Fibroblast of skin of left biceps (primary cell): ENCODE results near the gene VAV2.
"Not testable (repeated sequence)": the region's sequence is repeated elsewhere in the genome, so short reads cannot be mapped to it uniquely, and the experiment has no call there.

Experiments used
- DNase-seq, 2 experiments: peaks; one replicate each; pipeline ENCODE4 v3.0.0-alpha.2; 2013; ENCODE audit warnings: low read depth in 2 of 2

VAV2 gene

DNA sequence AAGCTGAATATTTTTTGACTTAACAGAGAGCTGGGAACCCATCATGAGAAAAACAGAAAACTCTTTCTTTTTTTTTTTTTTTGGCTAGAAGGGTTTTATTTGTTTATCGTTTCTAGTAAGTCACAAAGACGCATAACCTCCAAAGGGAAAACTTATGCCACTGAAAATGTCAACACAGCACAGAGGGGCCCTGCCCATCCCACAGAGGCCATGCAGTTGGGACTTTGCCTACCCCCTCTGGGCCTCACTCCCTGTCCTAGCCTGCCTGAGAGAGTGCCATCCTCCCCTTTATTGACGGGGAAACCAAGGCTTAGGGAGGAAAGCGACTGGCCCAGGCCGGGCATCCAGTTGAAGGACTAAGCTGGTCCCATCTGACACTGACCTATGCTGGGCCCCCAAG is 74.7 kb downstream of the VAV2 start:
- no peak for DNase-seq

DNA sequence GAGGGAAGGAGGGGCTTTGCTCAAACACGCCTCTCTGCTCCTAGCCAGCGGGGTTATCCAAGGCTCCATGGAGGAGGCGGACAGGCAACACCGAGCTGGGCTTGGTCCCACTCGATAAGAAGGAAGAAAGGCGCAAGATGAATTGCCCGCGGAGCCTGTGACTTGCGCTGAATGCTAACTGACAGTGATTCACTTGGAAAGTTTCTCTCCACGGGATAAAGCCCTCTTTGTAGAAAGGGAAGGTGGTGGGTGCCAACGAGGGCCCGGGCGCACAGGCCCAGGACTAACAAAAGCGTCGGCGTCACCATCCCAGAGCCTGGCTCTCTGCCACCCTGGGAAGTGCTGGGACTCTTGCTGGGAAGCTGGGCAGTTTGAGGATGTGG is 76.0 kb downstream of the VAV2 start:
- DNase-seq = no peak

DNA sequence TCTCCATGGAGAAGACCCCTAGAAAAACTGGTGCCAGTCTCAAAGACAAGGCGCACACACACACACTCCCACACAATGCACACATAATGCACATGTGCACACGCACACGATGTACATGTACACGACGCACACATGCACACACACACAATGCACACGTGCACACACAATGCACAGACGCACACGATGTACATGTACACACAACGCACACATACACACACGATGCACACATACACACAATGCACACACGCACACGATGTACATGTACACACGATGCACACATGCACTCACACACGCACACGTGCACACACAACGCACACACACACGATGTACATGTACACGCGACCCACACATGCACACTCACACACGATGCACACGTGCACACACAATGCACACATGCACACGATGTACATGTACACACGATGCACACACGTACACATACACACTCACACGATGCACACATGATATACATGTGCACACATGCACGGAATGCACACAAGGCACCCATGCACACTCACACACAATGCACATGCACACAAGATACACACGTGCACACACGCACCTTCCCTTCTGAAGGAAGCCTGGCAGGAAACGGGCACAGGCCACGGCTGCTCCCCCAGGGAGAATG is 76.5 kb downstream of the VAV2 start:
- DNase-seq = no peak

DNA sequence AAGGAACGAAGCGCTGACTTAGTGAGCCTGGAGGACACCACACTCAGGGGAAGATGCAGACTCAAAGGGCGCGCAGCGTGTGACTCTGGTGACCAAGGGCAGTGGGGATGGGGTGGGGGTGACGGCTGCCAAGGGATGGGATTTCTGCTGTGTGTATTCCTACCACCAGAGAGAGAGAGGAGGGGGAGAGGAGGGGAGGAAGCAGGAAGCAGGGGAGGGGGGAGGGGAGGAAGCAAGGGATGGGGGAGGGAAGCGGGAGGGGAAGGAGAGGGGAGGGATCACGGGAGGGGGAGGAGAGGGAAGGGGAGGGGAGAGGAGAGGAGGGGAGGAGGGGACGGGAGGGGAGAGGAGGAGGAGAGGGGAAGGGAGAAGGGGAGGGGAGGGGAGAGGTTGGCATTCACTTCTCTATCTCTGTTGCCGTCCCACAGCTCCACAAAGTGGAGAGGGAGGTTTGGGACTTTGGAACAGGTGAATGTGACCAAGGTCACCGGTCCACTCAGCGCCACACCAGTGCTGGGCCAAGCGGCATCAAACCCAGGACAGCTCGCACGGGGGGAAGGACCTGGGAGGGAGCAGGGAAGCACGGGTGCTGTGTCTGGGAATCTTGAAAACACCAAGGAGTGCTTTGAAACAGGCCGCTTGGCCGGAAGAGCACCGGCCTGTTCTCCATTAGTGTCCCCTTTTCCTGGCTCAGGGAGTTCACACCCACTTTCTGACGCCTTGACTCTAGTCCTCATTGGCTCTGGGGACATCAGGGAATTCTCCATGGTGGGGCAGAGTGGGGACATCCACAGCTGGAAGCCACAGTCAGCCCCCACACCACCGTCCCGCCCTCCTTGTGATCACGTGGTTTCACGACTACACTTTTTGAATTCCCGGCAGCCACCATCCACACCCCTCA is 77.4 kb downstream of the VAV2 start:
- no peak for DNase-seq

DNA sequence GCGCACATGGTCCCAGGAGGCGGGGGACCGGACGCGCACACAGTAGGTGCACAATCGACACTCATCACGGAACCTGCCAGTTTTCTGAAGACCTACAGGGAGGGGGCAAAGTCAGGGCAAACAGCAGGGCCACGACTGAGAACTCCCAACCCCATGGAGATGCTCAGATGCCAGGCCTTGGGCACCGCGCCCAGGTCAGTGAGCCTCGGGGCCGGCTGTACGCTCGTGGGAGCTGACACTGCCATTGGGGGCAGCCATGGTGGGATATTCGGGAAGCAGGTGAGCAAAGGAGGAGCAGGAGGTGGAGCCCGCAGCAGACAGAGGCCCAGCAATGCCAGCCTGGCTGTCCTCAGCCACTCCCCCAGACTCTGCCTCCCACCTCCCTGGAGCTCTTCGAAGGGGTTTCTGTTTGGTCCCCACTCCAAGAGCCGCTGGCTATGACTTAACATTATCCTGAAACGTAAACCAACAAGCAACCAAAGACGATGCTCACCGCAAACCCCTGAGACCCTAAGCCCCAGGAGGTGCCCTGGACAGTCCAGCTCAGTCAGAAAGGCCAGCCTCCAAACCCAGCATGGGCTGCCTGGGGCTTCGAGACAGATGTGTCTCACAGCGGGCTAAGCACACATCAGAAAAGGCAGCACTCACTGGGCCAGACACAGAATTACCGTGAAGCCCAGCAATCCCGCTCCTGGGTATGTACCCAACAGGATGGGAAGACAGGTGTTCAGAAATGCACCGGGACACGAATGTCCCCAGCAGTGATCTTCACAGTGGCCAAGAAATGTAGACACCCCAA is 78.4 kb downstream of the VAV2 start:
- no peak for DNase-seq

DNA sequence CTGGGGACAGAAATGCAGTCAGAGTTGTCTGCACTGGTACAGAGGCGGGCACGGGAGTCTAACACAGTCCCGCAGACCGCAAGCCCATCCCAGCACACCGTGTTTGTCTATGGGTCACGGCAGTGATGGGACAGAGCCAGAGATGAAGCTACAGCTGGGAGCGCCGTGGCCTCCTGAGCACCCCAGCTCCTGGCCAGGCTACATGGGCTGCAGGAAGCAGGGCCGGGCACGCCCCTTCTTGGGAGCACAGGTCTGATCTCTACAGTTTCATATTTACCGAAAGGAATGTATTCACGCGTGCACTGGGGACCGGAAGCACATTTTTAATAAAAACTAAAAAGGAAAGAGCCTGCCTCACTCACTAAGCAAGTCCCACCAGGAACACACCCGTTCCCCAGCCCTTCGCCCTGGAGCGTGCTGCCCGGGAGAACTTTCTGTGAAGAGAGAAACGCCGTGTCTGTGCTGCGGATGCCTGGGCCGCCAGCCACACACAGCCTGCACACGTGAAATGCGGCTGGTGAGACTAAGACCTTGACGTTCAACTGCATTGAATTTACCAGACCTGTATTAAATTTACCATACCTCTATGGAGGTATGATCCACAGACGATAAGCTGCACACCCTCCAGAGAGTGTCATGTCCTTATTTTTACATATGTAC is 81.1 kb downstream of the VAV2 start:
- no peak for DNase-seq

DNA sequence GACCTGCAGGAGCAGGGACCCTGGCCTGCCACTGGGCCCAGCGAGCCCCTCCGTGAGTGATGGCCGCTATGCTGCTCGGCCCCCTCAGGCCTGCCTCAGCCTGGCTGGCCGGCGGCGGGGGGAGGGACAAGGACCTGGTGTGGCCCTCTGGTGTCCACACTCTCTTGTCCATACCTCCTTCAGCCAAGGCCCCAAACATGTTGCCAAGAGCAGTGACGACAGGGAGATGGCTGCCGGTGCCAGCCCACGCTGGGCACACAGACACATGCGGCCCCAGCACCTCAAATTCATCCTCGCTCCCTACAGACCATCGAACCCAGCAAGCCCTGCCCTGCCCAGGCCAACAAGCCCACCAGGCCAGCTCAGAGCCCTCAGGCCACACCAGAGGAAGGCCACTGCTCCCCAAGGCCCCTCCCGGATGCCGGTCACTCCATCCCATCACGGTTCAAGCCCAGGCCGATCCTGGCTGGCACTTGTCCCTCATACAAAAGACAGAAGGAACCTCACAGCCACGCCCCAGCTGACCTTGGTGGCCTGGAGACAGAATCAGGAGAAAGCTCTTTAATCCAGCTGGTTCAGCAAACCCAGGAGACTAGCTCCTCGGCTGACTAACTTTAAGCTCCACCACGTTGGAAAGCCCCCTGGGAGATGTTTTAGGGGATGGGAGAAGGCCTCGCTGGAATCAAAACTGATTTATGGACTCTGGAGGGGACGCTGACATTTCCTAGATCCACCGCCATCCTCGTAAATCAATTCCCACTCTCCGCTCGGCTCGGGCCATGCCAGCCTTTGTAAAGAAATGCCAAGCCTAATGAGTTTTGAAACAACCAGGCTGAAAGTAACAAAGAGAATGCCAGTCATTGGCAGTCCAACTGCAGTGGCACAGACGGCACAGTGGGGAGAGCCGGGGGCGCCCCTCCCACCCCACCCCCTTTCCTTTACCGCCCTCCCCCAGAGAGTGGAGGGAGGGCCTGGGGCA is 84.9 kb downstream of the VAV2 start:
- no peak for DNase-seq

DNA sequence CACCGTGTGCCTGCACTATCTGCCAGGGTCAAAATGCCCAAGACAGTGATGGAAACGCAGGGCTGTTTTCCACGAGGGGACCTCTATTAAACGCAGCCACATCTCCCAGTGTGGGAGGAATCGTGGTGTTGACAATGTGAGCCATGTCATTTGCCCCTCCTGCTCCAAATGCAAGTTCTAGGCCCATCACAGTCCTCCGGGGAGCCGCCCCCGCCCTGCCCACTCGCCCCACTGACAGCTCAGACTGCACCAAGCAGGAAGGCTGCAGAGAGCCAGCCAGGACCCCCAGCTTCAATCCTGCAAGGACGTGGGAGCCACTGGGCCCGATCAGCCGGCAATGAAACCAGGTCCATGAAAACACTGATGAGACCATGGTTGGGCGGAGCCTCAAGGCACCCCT is 85.9 kb downstream of the VAV2 start:
- DNase-seq = no peak

DNA sequence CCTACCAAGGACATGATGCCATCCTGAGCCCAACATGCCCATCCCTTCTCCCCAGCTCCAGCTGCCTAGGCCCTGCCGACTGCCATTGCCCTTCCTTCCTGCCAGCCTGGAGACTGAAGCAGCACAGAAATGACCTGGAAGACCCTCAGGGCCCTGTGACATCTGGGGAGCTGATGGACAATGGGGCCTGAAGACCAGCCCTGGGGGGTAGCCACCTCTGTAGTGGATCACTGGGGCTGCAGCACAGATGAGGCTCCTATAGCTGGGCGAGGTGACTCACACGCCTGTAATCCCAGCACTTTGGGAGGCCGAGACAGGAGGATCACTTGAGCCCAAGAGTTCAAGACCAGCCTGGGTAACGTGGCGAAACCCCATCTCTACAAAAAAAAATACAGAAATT is 86.6 kb downstream of the VAV2 start:
- DNase-seq = no peak

DNA sequence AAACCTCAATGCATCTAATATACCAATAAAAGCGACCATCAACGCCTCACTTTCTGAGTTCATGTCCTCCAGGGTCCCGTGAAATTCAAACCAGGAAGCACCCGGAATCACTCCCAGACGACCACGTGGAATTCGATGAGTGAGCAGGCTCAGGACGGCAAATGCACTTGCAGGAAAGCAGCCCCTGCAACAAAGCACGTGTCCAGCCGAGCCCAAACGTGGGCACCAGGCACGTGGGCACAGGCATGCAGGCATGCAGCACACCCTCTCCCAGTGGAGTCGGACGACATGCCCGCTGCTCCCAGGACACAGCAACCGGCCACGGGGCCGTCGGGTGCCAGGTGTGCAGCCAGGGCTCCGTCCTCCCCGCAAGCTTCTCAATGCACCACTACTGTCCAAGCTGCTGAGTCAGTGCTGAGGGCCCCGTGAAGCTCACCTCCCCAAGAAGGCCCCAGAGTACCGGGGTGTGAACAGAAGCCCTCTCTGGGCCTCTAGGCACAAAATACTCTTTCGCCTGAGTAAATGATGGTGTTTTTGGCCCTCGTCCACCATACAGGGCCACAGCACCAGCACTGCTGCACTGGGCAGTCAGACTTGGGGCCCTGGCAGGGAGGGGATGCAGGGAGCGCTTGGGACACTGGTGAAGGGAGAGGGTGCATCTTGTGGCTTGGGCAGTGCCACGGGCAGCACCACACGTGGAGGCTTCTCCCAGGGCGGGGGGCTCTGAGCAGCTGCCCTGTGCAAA is 87.6 kb downstream of the VAV2 start:
- no peak for DNase-seq

DNA sequence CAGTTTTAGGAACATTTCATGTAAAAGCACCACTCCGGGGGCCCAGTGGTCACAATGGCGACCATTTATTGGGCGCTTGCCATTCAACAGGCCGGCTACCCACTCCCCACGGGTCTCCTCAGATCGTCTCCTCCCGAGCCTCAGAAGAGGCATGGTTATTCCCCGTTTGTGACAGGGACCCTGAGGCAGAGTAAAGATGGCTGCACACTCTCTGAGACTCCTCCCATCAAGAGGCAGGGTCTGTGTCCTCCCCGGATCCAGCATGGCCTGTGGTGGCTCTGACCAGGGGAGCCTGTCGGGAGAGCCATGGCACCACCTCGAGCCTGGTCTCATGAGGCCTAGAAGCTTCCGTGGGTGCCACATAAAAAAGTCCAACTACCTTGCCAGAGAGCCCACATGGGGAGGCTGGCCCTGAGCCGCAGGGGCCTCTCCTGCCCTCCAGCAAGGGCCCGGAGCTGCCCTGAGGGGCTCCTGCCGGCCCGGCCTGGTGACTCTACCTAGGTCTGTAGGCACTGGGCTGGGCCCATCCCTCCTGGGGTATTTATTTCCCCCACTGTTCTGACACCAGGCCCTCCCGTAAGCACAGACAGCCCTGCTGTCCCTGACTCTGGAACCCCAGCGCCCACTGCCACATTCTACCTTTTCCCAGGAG is 90.8 kb downstream of the VAV2 start:
- DNase-seq = no peak

DNA sequence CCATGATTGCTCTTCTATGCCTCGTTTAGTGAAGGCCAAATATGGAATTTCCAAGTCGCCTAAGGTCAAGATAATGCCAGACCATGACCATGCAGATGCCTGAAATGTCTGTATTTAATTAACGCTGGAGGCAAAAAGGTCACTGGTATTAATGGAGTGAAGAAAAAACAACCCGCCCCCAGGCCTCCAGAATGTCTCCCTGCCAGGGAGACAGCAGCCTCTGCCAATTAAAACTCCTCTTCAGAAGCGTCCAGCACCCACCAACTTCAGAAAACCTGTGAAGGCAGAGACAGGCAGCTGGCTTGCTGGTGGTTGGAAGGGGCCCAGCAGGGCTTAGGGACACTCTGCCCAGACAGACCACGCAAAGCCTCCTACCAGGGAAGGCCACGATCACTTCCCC is 94.4 kb downstream of the VAV2 start:
- DNase-seq = no peak

DNA sequence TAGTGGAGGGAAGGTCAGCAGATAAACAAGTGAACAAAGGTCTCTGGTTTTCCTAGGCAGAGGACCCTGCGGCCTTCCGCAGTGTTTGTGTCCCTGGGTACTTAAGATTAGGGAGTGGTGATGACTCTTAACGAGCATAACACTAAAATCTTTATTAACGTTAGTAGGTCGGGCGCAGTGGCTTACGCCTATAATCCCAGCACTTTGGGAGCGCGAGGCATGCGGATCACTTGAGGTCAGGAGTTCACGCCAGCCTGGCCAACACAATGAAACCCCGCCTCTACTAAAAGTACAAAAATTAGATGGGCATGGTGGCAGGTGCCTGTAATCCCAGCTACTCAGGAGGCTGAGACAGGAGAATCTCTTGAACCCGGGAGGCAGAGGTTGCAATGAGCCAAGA is 96.1 kb downstream of the VAV2 start:
- DNase-seq = not testable (repeated sequence)

DNA sequence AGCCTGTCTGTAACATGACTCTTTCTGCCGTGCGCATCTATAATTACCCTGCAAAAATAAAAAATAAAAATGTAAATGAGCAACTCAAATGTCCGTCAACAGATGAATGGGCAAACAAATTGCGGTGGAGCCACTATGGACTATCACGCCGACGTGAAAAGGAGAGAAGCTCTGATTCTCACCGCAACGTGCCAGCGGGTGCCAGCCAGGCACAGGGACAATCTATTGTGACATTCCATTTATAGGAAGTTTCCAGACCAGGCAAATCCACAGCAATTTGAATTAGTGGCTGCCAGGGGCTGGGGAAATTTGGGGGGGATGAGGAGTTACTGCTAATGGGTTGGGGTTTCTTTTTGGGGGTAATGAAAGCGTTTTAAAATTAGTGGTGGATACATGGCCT is 96.8 kb downstream of the VAV2 start:
- no peak for DNase-seq

DNA sequence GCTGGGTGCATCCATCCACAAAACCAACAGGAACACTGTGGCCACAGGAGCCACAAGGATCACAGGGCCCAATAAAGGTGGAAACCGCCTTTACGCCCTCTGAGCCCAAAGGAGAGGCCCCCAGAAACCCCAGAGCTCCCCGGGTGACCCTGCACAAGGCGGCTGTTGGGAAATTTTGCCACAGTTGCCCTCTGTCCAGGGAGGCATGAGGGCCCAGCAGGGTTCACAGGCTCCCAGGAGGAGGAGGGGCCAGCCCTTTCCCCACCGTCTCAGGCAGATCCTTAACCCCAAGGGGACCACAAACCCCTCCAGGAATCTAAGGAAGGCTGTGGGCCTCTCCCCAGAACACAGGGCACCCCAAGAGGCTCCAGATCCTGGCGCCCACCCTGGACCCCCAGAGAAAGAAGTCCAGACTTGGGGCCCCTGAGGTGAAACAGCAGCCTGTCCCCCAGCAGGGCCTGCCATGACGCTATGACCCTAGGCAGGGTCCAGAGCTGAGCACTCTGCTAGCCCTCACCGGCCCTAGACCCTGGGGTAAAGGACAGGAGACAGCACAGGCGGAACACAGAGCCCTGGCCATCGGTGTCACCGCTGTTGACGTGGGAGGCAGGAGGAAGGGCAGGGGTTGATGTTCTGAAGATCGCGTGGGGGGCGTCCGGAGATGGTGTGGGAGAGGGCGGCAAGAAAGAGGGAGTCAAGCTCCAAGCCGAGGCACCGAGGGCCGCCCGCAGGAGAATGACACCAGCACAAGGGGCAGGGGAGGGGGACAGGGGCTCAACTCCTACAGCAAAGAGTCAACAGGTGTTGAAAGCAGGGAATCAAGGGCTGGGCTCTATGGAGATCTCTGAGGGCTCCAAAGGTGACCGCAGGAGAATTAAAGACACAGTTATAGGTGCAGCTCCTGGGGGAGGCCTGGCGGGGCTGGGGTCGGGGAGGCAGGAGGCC is 97.5 kb downstream of the VAV2 start:
- DNase-seq = no peak

DNA sequence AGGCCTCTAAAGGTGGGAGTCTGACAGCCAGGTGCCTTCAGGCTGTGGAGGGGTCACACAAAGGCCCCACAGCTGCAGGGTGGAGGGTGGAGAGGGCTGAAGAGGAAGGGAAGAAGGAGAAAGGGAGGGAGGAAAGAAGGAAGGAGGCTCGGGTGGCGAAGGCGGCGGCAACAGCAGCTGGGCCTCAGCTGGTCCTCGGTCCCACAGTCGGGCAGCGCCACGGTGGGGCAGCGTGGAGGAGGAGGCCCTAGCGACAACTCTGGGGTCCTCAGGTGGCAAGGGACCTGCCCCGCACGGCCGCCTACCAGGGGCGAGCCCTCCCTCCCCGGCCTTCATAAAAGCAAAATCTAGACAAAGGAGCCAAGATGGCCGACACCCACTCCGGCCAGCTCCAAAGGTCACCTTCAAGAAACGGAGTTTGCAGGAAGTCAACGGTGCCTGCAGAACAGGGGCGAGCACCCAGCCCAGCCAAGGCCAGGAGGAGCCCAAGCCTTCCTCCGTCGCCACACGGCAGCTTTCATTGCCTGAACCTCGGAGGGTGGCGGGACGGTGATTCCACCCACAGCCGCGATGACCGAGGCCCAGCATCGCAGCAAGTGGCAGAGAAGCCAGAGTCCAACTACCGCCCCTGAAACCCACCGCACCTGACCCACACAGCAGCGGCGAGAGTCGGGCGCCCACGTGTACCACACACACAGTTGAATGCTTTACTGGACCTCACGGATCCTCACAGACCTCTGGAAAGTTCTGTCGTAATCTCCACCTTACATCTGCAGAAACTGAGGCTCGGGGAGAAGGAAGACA is 98.7 kb downstream of the VAV2 start:
- no peak for DNase-seq

DNA sequence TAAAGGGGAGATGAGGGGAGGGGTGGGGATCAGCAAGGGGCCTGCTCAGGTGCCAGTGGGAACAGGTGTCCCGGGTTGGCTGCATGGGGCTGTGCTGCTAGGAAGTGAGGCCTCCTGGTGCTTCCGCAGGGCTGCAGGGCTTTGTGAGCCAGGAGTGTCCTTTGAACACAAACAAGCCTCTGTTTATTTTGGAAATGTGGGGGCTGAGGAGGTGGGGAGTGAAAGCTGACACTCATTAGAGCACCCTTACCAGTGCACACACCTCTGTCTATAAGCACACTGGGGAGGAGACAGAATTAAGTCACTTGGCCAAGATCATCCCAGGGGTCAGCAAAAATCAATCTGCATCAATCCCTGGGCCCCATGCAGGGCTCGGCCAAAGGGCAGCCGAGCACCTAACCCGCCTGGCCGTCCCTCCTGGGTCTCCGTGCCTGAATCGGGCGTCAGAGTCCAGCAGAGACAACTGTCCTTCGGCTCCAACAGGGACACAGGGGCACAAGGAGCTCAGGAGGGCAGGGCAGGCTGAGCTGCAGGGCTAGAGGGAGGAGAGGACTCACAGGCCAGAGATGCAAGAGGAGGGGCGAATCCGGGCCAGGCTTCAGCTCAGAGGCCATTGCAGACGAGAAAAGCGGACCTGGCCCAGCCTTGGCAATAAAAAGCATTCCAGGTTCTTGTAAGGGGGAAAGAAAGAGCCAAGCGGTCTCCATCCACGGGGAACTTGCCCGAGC is 99.8 kb downstream of the VAV2 start:
- no peak for DNase-seq
